ENCODE results near the gene SLC39A11. TPM values are rescaled to one million over a fixed set of nuclear protein-coding genes. Genes with fewer than 3 reads are reported as not detected.

SLC39A11 gene
- total RNA-seq, 1 experiment from 2014 or later = 56.1 TPM

GRCh38 chr17:72597354-72598087, 495.0 kb downstream of the SLC39A11 start:
- ATAC-seq (no peak), DNase-seq (ENCODE audit: low read depth, low spot score) (no peak)
- BruUV-seq (replicated peaks) = no TSS peak
- in situ Hi-C loops (cut with HindIII; ENCODE audit: low pct_unique_long_range_greater_than_20kb, low sequenced_read_pairs) = no loop called here
- H3K4me3 ChIP-seq (ENCODE audit: low read depth in 2 of 2, low read length in 2 of 2) = peak overlapping the region; percentile 11 to 47
- peaks cover 26% of the 10 kb centered on the region for H3K4me1 ChIP-seq (ENCODE audit: control insufficient read depth, insufficient read depth, low read length)
- H3K9me3 ChIP-seq (ENCODE audit: control insufficient read depth, insufficient read depth, low read depth, low read length) = no peaks in the 10 kb centered on the region
- H3K27ac ChIP-seq (ENCODE audit: low read length) = peak overlapping the region; percentile 72
- no peaks in the 10 kb centered on the region for H3K27me3 ChIP-seq (ENCODE audit: control insufficient read depth, insufficient read depth, low read length)
- ChIA-PET POLR2A (no interaction called here), CTCF (no interaction called here)
- no peak for TF ChIP-seq POLR2AphosphoS5 (IDR thresholded peaks at IDR 0.05; ENCODE audit: low read depth, low read length)
- TF ChIP-seq SIN3A (IDR thresholded peaks at IDR 0.05; ENCODE audit: borderline replicate concordance, insufficient read depth, low read depth, low read length) = no peak
- no peak for TF ChIP-seq CTCF (IDR thresholded peaks at IDR 0.05)
- no peak for TF ChIP-seq TCF7L2 (IDR thresholded peaks at IDR 0.05; ENCODE audit: low read depth, low read length)
- H3K36me3 ChIP-seq (ENCODE audit: control insufficient read depth, insufficient read depth, low read length) = 0 out of 2 replicates have a peak, but pooled peaks cover under 1% of the 10 kb centered on the region
- intact Hi-C loops (cut with micrococcal nuclease; ENCODE audit: unreplicated experiment) = loop anchor here (10.0 kb wide), 1 partner anchor 117 kb away; no protein-coding TSS in a partner anchor

Other genes with a start within 250 kb of the SLC39A11 start
- gene SSTR2, start 72.3 kb upstream of the SLC39A11 start, total RNA-seq (2021; ENCODE audit: unreplicated experiment) = 0.77 TPM
- 41.2 TPM for gene COG1, start 100.4 kb upstream of the SLC39A11 start, total RNA-seq (2021; ENCODE audit: unreplicated experiment)
- gene CPSF4L, start 169.2 kb upstream of the SLC39A11 start, total RNA-seq (2021; ENCODE audit: unreplicated experiment) = not detected
- 65.9 TPM for gene CDC42EP4, start 219.3 kb upstream of the SLC39A11 start, total RNA-seq (2021; ENCODE audit: unreplicated experiment)

Measured in Panc1 (cell line).